ENCODE results near the gene ARGLU1.

Gene ARGLU1

GRCh38 chr13:106503272-106503671 lies 64.7 kb downstream of the ARGLU1 start:
- Histone ChIP-seq H3K9me3 (ENCODE audit: control extremely low read depth in 1 of 5, control insufficient read depth in 4 of 5, insufficient read depth in 2 of 5, low read depth in 1 of 5, low read length in 4 of 5) (no peaks in the 10 kb centered on the region), H3K27ac (ENCODE audit: insufficient read depth in 1 of 2, low read depth in 1 of 2, low read length in 2 of 2, poor library complexity in 1 of 2, severe bottlenecking in 2 of 2) (no peak overlapping the region), H3K4me3 (ENCODE audit: control insufficient read depth in 1 of 7, extremely low read depth in 1 of 7, insufficient read depth in 4 of 7, low read depth in 2 of 7, low read length in 6 of 7) (no peak overlapping the region), H3K36me3 (ENCODE audit: control insufficient read depth in 4 of 4, insufficient read depth in 4 of 4, low read length in 3 of 4) (no peaks in the 10 kb centered on the region), H3K4me1 (ENCODE audit: control extremely low read depth in 1 of 4, control insufficient read depth in 4 of 4, insufficient read depth in 4 of 4, low read length in 3 of 4) (peaks cover 15 to 32% (median 27%) of the 10 kb centered on the region in 4 experiments), H3K27me3 (replicated peaks in 2 of 5; ENCODE audit: control insufficient read depth in 4 of 5, insufficient read depth in 5 of 5, low read length in 4 of 5) (no peaks in the 10 kb centered on the region)
- CTCF ChIA-PET, result interaction anchor here (0.8 to 1.5 kb wide), 6 partner anchors 13 to 109 kb away, joined by 3 to 5 read pairs (median 3); no protein-coding TSS in a partner anchor
- no peak for DNase-seq
- WGBS (ENCODE audit: insufficient coverage), result 100% methylated on average over 1 of the region's 5 CpGs
- POLR2A ChIA-PET, result interaction anchor here (0.7 kb wide), 1 partner anchor 859 kb away, joined by 3 read pairs; no protein-coding TSS in a partner anchor

GRCh38 chr13:106500445-106500844 lies 67.5 kb downstream of the ARGLU1 start:
- DNase-seq, result no peak
- Histone ChIP-seq H3K27me3 (replicated peaks in 2 of 5; ENCODE audit: control insufficient read depth in 4 of 5, insufficient read depth in 5 of 5, low read length in 4 of 5) (no peaks in the 10 kb centered on the region), H3K9me3 (ENCODE audit: control extremely low read depth in 1 of 5, control insufficient read depth in 4 of 5, insufficient read depth in 2 of 5, low read depth in 1 of 5, low read length in 4 of 5) (no peaks in the 10 kb centered on the region), H3K27ac (ENCODE audit: insufficient read depth in 1 of 2, low read depth in 1 of 2, low read length in 2 of 2, poor library complexity in 1 of 2, severe bottlenecking in 2 of 2) (no peak overlapping the region), H3K4me3 (ENCODE audit: control insufficient read depth in 1 of 7, extremely low read depth in 1 of 7, insufficient read depth in 4 of 7, low read depth in 2 of 7, low read length in 6 of 7) (no peak overlapping the region), H3K36me3 (ENCODE audit: control insufficient read depth in 4 of 4, insufficient read depth in 4 of 4, low read length in 3 of 4) (no peaks in the 10 kb centered on the region), H3K4me1 (ENCODE audit: control extremely low read depth in 1 of 4, control insufficient read depth in 4 of 4, insufficient read depth in 4 of 4, low read length in 3 of 4) (peaks cover 16 to 50% (median 42%) of the 10 kb centered on the region in 4 experiments)
- CTCF ChIA-PET, result interaction anchor here (1.2 kb wide), 1 partner anchor 25 kb away, joined by 5 read pairs; no protein-coding TSS in a partner anchor
- POLR2A ChIA-PET, result no interaction called here
- 89% methylated on average over 5 of the region's 6 CpGs for WGBS (ENCODE audit: insufficient coverage)

- peaks cover 16 to 56% (median 44%) of the 10 kb centered on the region in 4 experiments for H3K4me1 ChIP-seq (ENCODE audit: control extremely low read depth in 1 of 4, control insufficient read depth in 4 of 4, insufficient read depth in 4 of 4, low read length in 3 of 4)
- ChIA-PET CTCF (interaction anchor here (1.2 to 1.4 kb wide), 2 partner anchors 19 to 25 kb away, joined by 5 read pairs; no protein-coding TSS in a partner anchor), POLR2A (no interaction called here)
- no peaks in the 10 kb centered on the region for H3K27me3 ChIP-seq (replicated peaks in 2 of 5; ENCODE audit: control insufficient read depth in 4 of 5, insufficient read depth in 5 of 5, low read length in 4 of 5)
- DNase-seq, result peak; percentile 40 to 73 (median 61)
- H3K36me3 ChIP-seq (ENCODE audit: control insufficient read depth in 4 of 4, insufficient read depth in 4 of 4, low read length in 3 of 4), result no peaks in the 10 kb centered on the region
- no peak overlapping the region for H3K4me3 ChIP-seq (ENCODE audit: control insufficient read depth in 1 of 7, extremely low read depth in 1 of 7, insufficient read depth in 4 of 7, low read depth in 2 of 7, low read length in 6 of 7)
- H3K27ac ChIP-seq (ENCODE audit: insufficient read depth in 1 of 2, low read depth in 1 of 2, low read length in 2 of 2, poor library complexity in 1 of 2, severe bottlenecking in 2 of 2), result no peak overlapping the region
- no peaks in the 10 kb centered on the region for H3K9me3 ChIP-seq (ENCODE audit: control extremely low read depth in 1 of 5, control insufficient read depth in 4 of 5, insufficient read depth in 2 of 5, low read depth in 1 of 5, low read length in 4 of 5)
- WGBS (ENCODE audit: insufficient coverage), result 42% methylated on average over 1 of the region's 4 CpGs
Observed at GRCh38 chr13:106499896-106500295, 68.0 kb downstream of the ARGLU1 start.

- Histone ChIP-seq H3K4me3 (ENCODE audit: control insufficient read depth in 1 of 7, extremely low read depth in 1 of 7, insufficient read depth in 4 of 7, low read depth in 2 of 7, low read length in 6 of 7) (no peak overlapping the region), H3K4me1 (ENCODE audit: control extremely low read depth in 1 of 4, control insufficient read depth in 4 of 4, insufficient read depth in 4 of 4, low read length in 3 of 4) (peaks cover 20 to 63% (median 47%) of the 10 kb centered on the region in 4 experiments), H3K9me3 (ENCODE audit: control extremely low read depth in 1 of 5, control insufficient read depth in 4 of 5, insufficient read depth in 2 of 5, low read depth in 1 of 5, low read length in 4 of 5) (no peaks in the 10 kb centered on the region), H3K36me3 (ENCODE audit: control insufficient read depth in 4 of 4, insufficient read depth in 4 of 4, low read length in 3 of 4) (no peaks in the 10 kb centered on the region), H3K27ac (ENCODE audit: insufficient read depth in 1 of 2, low read depth in 1 of 2, low read length in 2 of 2, poor library complexity in 1 of 2, severe bottlenecking in 2 of 2) (no peak overlapping the region), H3K27me3 (replicated peaks in 2 of 5; ENCODE audit: control insufficient read depth in 4 of 5, insufficient read depth in 5 of 5, low read length in 4 of 5) (no peaks in the 10 kb centered on the region)
- peak in 2 of 3 donors; percentile 18 to 36 for DNase-seq
- no CpG with 5 or more reads among the region's 2 CpGs for WGBS (ENCODE audit: insufficient coverage)
- ChIA-PET POLR2A (no interaction called here), CTCF (interaction anchor here (1.1 to 2.5 kb wide), 3 partner anchors 9 to 20 kb away, joined by 3 to 11 read pairs (median 5); no protein-coding TSS in a partner anchor)
Observed at GRCh38 chr13:106499113-106499512, 68.8 kb downstream of the ARGLU1 start.

- Histone ChIP-seq H3K36me3 (ENCODE audit: control insufficient read depth in 4 of 4, insufficient read depth in 4 of 4, low read length in 3 of 4) (no peaks in the 10 kb centered on the region), H3K4me1 (ENCODE audit: control extremely low read depth in 1 of 4, control insufficient read depth in 4 of 4, insufficient read depth in 4 of 4, low read length in 3 of 4) (peaks cover 25 to 69% (median 52%) of the 10 kb centered on the region in 4 experiments), H3K4me3 (ENCODE audit: control insufficient read depth in 1 of 7, extremely low read depth in 1 of 7, insufficient read depth in 4 of 7, low read depth in 2 of 7, low read length in 6 of 7) (peak overlapping the region in 1 of 7 experiments; percentile 14), H3K9me3 (ENCODE audit: control extremely low read depth in 1 of 5, control insufficient read depth in 4 of 5, insufficient read depth in 2 of 5, low read depth in 1 of 5, low read length in 4 of 5) (no peaks in the 10 kb centered on the region), H3K27me3 (replicated peaks in 2 of 5; ENCODE audit: control insufficient read depth in 4 of 5, insufficient read depth in 5 of 5, low read length in 4 of 5) (no peaks in the 10 kb centered on the region), H3K27ac (ENCODE audit: insufficient read depth in 1 of 2, low read depth in 1 of 2, low read length in 2 of 2, poor library complexity in 1 of 2, severe bottlenecking in 2 of 2) (peak overlapping the region in 1 of 2 experiments; percentile 46)
- WGBS (ENCODE audit: insufficient coverage), result no CpG with 5 or more reads among the region's 1 CpG
- peak in 1 of 3 donors; percentile 44 for DNase-seq
- CTCF ChIA-PET, result interaction anchor here (1.0 to 2.5 kb wide), 4 partner anchors 9 to 21 kb away, joined by 3 to 11 read pairs (median 4); no protein-coding TSS in a partner anchor
- POLR2A ChIA-PET, result no interaction called here
Observed at GRCh38 chr13:106498571-106498970, 69.4 kb downstream of the ARGLU1 start.

- no peaks in the 10 kb centered on the region for H3K36me3 ChIP-seq (ENCODE audit: control insufficient read depth in 4 of 4, insufficient read depth in 4 of 4, low read length in 3 of 4)
- no peaks in the 10 kb centered on the region for H3K9me3 ChIP-seq (ENCODE audit: control extremely low read depth in 1 of 5, control insufficient read depth in 4 of 5, insufficient read depth in 2 of 5, low read depth in 1 of 5, low read length in 4 of 5)
- peaks cover 25 to 73% (median 56%) of the 10 kb centered on the region in 4 experiments for H3K4me1 ChIP-seq (ENCODE audit: control extremely low read depth in 1 of 4, control insufficient read depth in 4 of 4, insufficient read depth in 4 of 4, low read length in 3 of 4)
- no peaks in the 10 kb centered on the region for H3K27me3 ChIP-seq (replicated peaks in 2 of 5; ENCODE audit: control insufficient read depth in 4 of 5, insufficient read depth in 5 of 5, low read length in 4 of 5)
- ChIA-PET CTCF (interaction anchor here (0.5 to 2.5 kb wide), 4 partner anchors 10 to 18 kb away, joined by 3 to 11 read pairs (median 4); no protein-coding TSS in a partner anchor), POLR2A (no interaction called here)
- 0% methylated on average over 1 of the region's 3 CpGs for WGBS (ENCODE audit: insufficient coverage)
- DNase-seq, result peak in 2 of 3 donors; percentile 57 to 67
- peak overlapping the region in 1 of 2 experiments; percentile 46 for H3K27ac ChIP-seq (ENCODE audit: insufficient read depth in 1 of 2, low read depth in 1 of 2, low read length in 2 of 2, poor library complexity in 1 of 2, severe bottlenecking in 2 of 2)
- H3K4me3 ChIP-seq (ENCODE audit: control insufficient read depth in 1 of 7, extremely low read depth in 1 of 7, insufficient read depth in 4 of 7, low read depth in 2 of 7, low read length in 6 of 7), result peak overlapping the region in 2 of 7 experiments; percentile 5 to 19
Observed at GRCh38 chr13:106498158-106498557, 69.8 kb downstream of the ARGLU1 start.

GRCh38 chr13:106497079-106497478 lies 70.9 kb downstream of the ARGLU1 start:
- Histone ChIP-seq H3K9me3 (ENCODE audit: control extremely low read depth in 1 of 5, control insufficient read depth in 4 of 5, insufficient read depth in 2 of 5, low read depth in 1 of 5, low read length in 4 of 5) (no peaks in the 10 kb centered on the region), H3K27me3 (replicated peaks in 2 of 5; ENCODE audit: control insufficient read depth in 4 of 5, insufficient read depth in 5 of 5, low read length in 4 of 5) (no peaks in the 10 kb centered on the region), H3K4me3 (ENCODE audit: control insufficient read depth in 1 of 7, extremely low read depth in 1 of 7, insufficient read depth in 4 of 7, low read depth in 2 of 7, low read length in 6 of 7) (no peak overlapping the region), H3K36me3 (ENCODE audit: control insufficient read depth in 4 of 4, insufficient read depth in 4 of 4, low read length in 3 of 4) (no peaks in the 10 kb centered on the region), H3K4me1 (ENCODE audit: control extremely low read depth in 1 of 4, control insufficient read depth in 4 of 4, insufficient read depth in 4 of 4, low read length in 3 of 4) (peaks cover 25 to 84% (median 66%) of the 10 kb centered on the region in 4 experiments), H3K27ac (ENCODE audit: insufficient read depth in 1 of 2, low read depth in 1 of 2, low read length in 2 of 2, poor library complexity in 1 of 2, severe bottlenecking in 2 of 2) (no peak overlapping the region)
- DNase-seq, result no peak
- ChIA-PET POLR2A (no interaction called here), CTCF (interaction anchor here (1.6 to 2.5 kb wide), 2 partner anchors 11 to 16 kb away, joined by 5 to 11 read pairs; no protein-coding TSS in a partner anchor)
- WGBS (ENCODE audit: insufficient coverage), result no CpG with 5 or more reads among the region's 1 CpG
